Measurements from ENCODE around the gene CNOT1.
"Not testable (repeated sequence)": the region's sequence is repeated elsewhere in the genome, so short reads cannot be mapped to it uniquely, and the experiment has no call there.

CNOT1 gene

DNA sequence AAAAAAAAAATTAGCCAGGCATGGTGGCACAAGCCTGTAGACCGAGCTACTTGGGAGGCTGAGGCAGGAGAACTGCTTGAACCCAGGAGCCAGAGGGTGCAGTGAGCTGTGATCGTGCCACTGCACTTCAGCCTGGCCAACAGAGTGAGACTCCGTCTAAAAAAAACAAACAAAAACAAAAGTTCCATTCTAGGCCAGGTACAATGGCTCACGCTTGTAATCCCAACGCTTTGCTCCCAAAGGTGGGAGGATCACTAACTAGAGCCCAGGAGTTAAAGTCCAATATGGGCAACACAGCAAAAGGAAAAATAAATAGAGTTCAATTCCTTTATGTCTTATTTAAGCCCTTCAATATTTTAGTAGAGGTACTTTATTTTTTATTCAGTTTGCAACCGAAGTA is 47.5 kb downstream of the CNOT1 start:
- no peak for DNase-seq (ENCODE audit: low read depth, low spot score)

DNA sequence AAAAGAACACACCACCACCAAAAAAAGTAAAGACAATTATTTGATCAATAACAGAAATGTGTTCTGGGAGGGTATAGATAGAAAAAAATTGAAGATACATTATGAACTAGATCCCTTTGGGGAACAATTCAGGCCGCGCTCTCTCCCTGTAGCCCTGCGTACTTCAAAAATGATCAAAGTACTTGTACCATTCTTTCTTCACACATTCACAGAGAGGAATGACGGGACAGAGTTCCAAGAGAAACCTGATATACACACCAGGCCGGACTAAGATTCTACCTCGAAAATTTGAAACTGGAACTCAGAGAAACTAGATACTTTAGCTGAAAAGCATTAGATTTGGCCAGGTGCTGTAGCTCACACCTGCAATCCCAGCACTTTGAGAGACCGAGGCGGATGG is 50.0 kb downstream of the CNOT1 start:
- DNase-seq (ENCODE audit: low read depth, low spot score), result no peak

- DNase-seq (ENCODE audit: low read depth, low spot score), result no peak
These were observed 51.0 kb downstream of the CNOT1 start for GRCh38 chr16:58578642-58579041.

DNA sequence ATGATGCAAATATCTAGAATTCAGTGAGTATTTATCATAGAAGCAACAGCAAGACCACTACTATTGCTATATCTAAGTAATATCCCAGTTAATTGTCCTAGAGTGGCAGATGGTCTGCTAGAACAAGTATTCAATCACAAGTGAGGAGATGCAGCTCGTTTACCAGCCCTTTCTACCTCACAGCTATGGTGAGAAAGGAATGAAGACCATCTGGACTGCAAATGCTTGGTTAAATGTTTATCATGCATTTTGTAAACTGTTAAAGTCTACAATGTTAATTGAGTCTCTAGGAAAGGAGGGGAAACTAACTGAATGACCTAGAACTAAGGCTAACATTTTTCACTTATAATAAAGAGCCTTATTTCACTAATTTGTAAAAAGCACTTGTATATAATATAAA is 52.5 kb downstream of the CNOT1 start:
- DNase-seq (ENCODE audit: low read depth, low spot score), result no peak

GRCh38 chr16:58574895-58575294 is 54.7 kb downstream of the CNOT1 start:
- DNase-seq (ENCODE audit: low read depth, low spot score), result no peak

DNA sequence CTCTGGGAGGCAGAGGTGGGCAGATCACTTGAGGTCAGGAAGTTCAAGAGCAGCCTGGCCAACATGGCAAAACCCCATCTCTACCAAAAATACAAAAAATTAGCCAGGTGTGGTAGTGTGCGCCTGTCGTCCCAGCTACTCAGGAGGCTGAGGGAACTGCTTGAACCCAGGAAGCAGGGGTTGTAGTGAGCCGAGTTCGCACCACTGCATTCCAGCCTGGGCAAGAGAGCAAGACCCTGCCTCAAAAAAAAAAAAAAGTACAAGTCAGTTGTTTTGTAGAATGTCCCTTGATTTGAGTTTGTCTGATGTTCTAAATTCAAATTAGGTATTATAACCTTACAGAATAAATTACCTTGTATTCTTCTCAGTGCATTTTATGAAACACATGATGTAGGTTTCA is 63.9 kb downstream of the CNOT1 start:
- not testable (repeated sequence) for DNase-seq (ENCODE audit: low read depth, low spot score)

DNA sequence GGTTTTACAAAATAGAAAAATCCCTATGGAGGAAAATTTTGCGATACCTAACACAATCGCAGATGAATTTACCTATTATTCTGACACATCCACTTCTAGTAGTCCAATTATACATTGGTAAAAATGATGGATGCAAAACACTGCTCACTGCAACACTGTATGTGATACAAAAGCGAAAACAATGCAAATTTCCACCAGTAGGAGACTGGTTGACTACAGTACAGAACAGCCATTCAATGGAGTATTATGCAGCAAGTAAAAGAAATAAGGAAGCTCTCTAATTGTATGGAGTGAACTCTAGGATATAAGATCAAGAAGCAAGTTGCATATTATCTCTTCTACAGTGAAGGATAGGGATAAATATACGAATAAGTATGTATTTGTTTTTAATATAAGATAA is 65.9 kb downstream of the CNOT1 start:
- no peak for DNase-seq (ENCODE audit: low read depth, low spot score)

DNA sequence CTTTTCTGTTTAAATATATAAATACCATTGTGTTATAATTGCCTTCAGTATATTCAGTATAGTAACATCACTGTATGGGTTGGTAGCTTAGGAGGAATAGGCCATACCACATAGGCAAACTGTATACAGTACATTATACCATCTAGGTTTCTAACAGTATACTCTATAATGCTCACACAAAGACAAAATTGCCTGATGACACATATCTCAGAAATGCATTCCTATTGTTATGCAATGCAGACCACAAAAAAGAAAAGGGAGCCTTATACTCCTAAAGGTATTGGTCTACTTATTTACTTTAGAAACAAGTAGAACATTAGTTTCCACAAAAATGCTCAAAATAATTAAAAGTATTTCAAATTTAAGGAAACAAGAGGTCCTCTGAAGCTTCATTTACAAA is 66.4 kb downstream of the CNOT1 start:
- no peak for DNase-seq (ENCODE audit: low read depth, low spot score)

DNA sequence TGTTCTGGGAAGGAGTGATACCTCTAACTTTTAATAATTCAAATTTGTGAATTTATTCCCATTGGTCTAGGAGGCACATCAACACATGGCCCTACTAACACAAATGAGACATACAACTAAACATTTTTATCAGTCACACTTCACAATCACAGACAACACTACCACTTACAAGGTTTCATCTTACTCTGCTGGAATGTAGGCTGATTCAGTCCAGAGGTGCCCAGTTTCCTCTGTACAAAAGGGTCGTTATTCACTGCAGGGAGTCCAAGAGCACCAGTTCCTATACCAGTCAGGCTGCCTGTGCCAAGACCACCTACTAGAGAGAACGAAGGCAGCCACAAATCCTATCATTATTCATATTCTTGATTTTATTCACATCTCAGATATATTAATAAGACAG is 72.9 kb downstream of the CNOT1 start:
- DNase-seq (ENCODE audit: low read depth, low spot score), result no peak

- no peak for DNase-seq (ENCODE audit: low read depth, low spot score)
These were observed 78.1 kb downstream of the CNOT1 start for GRCh38 chr16:58551496-58551895.

- no peak for DNase-seq (ENCODE audit: low read depth, low spot score)
These were observed 81.2 kb downstream of the CNOT1 start for GRCh38 chr16:58548378-58548777.

DNA sequence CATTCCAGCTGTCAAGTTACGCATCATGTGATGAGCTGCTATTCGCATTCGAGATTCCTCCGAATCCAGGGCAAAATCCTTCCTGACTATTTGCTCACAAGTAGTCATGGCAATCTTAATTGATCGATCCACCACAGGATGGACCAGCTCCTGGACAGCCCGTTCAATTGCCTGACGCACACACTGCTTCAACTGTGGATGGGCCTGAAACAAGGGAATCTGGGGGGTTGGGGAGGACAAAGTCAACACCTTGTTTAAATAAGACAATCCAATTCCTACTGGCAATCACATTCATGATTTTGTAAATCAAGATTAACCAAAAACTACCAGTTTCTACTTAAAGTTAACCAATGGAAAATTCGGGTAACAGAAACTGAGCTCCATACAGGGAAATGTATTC is 85.9 kb downstream of the CNOT1 start:
- DNase-seq (ENCODE audit: low read depth, low spot score), result no peak

GRCh38 chr16:58542291-58542690 is 87.3 kb downstream of the CNOT1 start:
- DNase-seq (ENCODE audit: low read depth, low spot score), result no peak

GRCh38 chr16:58541711-58542110 is 87.9 kb downstream of the CNOT1 start:
- no peak for DNase-seq (ENCODE audit: low read depth, low spot score)

DNA sequence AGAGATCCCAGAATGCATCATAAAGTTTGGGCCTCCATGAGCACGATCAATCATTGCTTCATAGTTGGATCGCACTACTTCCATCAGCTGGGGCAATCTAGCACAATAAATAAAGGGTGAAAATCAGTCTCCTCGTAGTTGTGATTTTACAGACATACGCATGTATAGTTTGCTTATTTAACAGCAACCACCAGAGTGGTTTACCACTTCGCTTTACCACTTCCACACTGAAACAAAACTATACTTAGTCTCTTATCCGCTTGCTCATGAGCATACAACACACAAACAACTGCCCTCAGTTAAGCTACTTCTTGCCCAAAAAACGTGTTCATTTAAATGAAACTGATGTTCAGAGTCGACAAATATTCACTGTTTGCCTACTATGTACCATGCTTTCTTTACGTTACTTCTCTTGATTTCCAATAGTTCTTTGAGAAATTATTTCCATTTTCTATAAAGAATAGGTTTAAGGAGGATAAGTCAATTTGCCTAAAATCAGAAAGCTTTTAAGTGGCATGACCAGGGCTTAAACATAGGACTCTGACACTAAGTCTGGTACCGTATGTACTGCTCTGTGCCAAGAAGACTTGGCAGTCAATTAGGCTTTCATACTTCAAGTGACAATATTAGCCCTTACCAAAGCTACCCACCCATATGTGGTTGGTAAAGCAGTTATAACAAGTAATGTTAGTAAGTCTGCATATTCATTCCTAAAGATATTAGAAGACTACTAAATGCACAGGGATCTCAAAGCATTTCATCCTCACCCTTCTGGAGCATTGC is 92.3 kb downstream of the CNOT1 start:
- no peak for DNase-seq (ENCODE audit: low read depth, low spot score)

DNA sequence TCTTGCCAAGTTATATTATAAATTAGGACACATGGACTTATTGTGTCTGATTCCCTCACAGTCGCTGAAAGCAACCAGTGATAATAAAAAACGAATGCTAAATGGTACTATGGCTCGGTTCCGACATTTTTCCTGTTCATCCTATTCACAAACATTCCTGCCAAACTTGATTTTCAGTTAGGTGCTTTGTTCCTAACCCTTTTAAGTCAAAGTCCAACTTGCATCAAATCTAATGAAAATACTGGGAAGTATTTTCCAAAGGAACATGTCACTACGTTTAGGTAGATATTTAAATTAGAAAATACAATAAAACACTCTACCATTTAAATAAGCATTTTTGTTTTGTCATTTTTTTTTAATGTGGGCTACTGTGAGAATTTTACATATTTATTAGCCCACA is 93.3 kb downstream of the CNOT1 start:
- DNase-seq (ENCODE audit: low read depth, low spot score), result no peak

- DNase-seq (ENCODE audit: low read depth, low spot score), result no peak
These were observed 94.5 kb downstream of the CNOT1 start for GRCh38 chr16:58535100-58535499.

GRCh38 chr16:58533751-58534470 is 95.7 kb downstream of the CNOT1 start:
- DNase-seq (ENCODE audit: low read depth, low spot score), result no peak

GRCh38 chr16:58532414-58532813 is 97.2 kb downstream of the CNOT1 start:
- no peak for DNase-seq (ENCODE audit: low read depth, low spot score)

DNA sequence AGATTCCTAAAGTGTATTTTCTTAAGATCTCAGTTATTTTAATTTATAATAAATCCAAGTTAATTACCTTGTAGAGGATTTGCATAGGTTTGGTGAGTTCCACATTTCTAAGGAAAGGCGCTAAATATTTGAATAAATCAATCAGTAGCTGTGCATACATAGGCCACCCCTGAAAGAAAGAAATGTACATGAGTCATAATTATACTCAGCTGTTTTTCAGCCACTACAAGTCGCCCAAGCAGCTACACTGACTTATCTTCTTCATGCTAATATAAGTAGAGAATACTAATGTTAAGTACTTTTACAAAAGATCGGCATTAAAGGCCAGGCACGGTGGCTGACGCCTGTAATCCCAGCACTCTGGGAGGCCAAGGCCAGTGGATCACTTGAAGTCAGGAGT is 99.4 kb downstream of the CNOT1 start:
- no peak for DNase-seq (ENCODE audit: low read depth, low spot score)

DNA sequence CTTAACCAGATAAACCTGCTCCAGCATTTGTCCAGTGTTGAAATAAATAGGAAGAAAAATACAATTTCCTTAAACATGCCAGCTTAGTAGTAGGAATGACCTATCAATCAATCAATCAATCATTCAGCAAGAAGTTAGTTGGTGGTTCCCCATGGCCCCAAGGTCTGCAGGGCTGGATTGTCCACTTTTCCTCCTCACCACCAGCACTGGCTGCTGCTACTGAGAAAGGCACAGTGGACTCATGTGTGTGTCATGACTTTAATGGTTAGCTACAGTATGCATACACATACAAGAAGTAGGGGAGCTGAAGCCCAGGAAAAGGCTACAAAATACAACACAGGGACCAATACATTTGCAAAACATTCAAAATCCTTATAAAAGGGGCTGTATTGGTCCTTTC is 109.9 kb downstream of the CNOT1 start:
- no peak for DNase-seq (ENCODE audit: low read depth, low spot score)

- no peak for DNase-seq (ENCODE audit: low read depth, low spot score)
These were observed 110.7 kb downstream of the CNOT1 start for GRCh38 chr16:58518980-58519368.
